ENCODE results near the gene YPEL2. TPM values are rescaled to one million over a fixed set of nuclear protein-coding genes. Genes with fewer than 3 reads are reported as not detected.

The YPEL2 gene
- total and polyA plus RNA-seq, 2 of the 13 experiments (the other 11 are each of a cell fraction or from before 2014, with no cell fraction given) = 8.5 to 21.1 TPM

DNA sequence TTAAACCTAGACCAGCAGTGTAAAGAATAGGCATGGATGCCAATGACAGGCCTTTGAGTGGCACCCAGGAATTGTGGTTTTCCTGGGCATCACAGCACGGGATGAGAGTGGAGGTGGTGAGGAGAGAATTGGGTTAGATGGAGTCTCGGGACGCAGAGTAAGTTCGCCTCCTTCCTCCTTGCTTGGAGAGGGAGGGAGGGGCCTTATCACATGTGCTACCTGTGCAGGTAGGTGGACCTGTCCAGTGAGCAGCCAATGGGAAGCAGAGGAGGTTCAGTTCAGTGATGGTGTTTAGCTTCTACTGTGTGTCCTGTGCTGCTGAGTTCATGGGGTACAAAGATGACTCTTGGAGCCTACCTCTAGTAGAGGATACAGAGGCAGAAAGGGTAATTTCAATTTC, 14.9 kb downstream of the YPEL2 start:
- ATAC-seq (no peak), DNase-seq (ENCODE audit: low spot score) (no peak), FAIRE-seq (no peak)
- intact Hi-C loops (cut with micrococcal nuclease; ENCODE audit: unreplicated experiment) = no loop called here
- in situ Hi-C loops (cut with HindIII; ENCODE audit: extremely low pct_ligation_motif_present, low pct_unique_long_range_greater_than_20kb) = no loop called here
- no peaks in the 10 kb centered on the region for H3K27me3 ChIP-seq (ENCODE audit: control insufficient read depth in 1 of 2, insufficient read depth in 2 of 2, low read length in 2 of 2)
- no peak overlapping the region for H2AFZ ChIP-seq (ENCODE audit: low read length)
- ChIA-PET CTCF (ENCODE audit: low intra/inter-chr PET ratio, low total read pairs) (no interaction called here), POLR2A (no interaction called here)
- H4K20me1 ChIP-seq (ENCODE audit: insufficient read depth, low read length) = peaks cover 27% of the 10 kb centered on the region
- WGBS (ENCODE audit: low lambda C conversion rate) = 96% methylated on average over 4 of the region's 4 CpGs
- H3K79me2 ChIP-seq (ENCODE audit: insufficient read depth, low read length) = peaks cover 51% of the 10 kb centered on the region
- H3K27ac ChIP-seq (ENCODE audit: extremely low read length, insufficient read depth, low read length) = no peak overlapping the region
- H3K4me1 ChIP-seq (ENCODE audit: insufficient read depth, low read length) = peaks cover 56% of the 10 kb centered on the region
- no peaks in the 10 kb centered on the region; a peak in 1 of 5 replicates for H3K36me3 ChIP-seq (replicated peaks in 1 of 2; ENCODE audit: control insufficient read depth in 1 of 2, insufficient read depth in 2 of 2, low read length in 2 of 2)
- no peak overlapping the region for H3K4me3 ChIP-seq (replicated peaks in 1 of 3; ENCODE audit: insufficient read depth in 1 of 3, low read depth in 2 of 3, low read length in 3 of 3)
- no peak overlapping the region for H3K9ac ChIP-seq (ENCODE audit: insufficient read depth, low read depth, low read length)
- H3K9me3 ChIP-seq (ENCODE audit: low read length) = no peaks in the 10 kb centered on the region
- no peak overlapping the region for H3K4me2 ChIP-seq (ENCODE audit: low read depth, low read length)
- no TSS peak for BruUV-seq (replicated peaks)
- no peak for TF ChIP-seq SP140L (CRISPR knock-in tag; IDR thresholded peaks at IDR 0.05; ENCODE audit: borderline replicate concordance)
- no peak for TF ChIP-seq ARNTL (CRISPR knock-in tag; IDR thresholded peaks at IDR 0.05)
- TF ChIP-seq, protein P1, sequence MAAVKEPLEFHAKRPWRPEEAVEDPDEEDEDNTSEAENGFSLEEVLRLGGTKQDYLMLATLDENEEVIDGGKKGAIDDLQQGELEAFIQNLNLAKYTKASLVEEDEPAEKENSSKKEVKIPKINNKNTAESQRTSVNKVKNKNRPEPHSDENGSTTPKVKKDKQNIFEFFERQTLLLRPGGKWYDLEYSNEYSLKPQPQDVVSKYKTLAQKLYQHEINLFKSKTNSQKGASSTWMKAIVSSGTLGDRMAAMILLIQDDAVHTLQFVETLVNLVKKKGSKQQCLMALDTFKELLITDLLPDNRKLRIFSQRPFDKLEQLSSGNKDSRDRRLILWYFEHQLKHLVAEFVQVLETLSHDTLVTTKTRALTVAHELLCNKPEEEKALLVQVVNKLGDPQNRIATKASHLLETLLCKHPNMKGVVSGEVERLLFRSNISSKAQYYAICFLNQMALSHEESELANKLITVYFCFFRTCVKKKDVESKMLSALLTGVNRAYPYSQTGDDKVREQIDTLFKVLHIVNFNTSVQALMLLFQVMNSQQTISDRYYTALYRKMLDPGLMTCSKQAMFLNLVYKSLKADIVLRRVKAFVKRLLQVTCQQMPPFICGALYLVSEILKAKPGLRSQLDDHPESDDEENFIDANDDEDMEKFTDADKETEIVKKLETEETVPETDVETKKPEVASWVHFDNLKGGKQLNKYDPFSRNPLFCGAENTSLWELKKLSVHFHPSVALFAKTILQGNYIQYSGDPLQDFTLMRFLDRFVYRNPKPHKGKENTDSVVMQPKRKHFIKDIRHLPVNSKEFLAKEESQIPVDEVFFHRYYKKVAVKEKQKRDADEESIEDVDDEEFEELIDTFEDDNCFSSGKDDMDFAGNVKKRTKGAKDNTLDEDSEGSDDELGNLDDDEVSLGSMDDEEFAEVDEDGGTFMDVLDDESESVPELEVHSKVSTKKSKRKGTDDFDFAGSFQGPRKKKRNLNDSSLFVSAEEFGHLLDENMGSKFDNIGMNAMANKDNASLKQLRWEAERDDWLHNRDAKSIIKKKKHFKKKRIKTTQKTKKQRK (IDR thresholded peaks at IDR 0.05; ENCODE audit: low read length) = no peak
- no peak for TF ChIP-seq ATM (IDR thresholded peaks at IDR 0.05; ENCODE audit: borderline replicate concordance)
- no peak for TF ChIP-seq POLR2AphosphoS2 (IDR thresholded peaks at IDR 0.05; ENCODE audit: low read depth, low read length)
- TF ChIP-seq CCAR2 (optimal IDR thresholded peaks at IDR 0.05; ENCODE audit: low read depth, low read length) = no peak
- no peak for TF ChIP-seq ZNF234 (CRISPR knock-in tag; conservative IDR thresholded peaks at IDR 0.05)
- no peak for TF ChIP-seq KMT2B (CRISPR knock-in tag; IDR thresholded peaks at IDR 0.05)
- TF ChIP-seq, protein P2, sequence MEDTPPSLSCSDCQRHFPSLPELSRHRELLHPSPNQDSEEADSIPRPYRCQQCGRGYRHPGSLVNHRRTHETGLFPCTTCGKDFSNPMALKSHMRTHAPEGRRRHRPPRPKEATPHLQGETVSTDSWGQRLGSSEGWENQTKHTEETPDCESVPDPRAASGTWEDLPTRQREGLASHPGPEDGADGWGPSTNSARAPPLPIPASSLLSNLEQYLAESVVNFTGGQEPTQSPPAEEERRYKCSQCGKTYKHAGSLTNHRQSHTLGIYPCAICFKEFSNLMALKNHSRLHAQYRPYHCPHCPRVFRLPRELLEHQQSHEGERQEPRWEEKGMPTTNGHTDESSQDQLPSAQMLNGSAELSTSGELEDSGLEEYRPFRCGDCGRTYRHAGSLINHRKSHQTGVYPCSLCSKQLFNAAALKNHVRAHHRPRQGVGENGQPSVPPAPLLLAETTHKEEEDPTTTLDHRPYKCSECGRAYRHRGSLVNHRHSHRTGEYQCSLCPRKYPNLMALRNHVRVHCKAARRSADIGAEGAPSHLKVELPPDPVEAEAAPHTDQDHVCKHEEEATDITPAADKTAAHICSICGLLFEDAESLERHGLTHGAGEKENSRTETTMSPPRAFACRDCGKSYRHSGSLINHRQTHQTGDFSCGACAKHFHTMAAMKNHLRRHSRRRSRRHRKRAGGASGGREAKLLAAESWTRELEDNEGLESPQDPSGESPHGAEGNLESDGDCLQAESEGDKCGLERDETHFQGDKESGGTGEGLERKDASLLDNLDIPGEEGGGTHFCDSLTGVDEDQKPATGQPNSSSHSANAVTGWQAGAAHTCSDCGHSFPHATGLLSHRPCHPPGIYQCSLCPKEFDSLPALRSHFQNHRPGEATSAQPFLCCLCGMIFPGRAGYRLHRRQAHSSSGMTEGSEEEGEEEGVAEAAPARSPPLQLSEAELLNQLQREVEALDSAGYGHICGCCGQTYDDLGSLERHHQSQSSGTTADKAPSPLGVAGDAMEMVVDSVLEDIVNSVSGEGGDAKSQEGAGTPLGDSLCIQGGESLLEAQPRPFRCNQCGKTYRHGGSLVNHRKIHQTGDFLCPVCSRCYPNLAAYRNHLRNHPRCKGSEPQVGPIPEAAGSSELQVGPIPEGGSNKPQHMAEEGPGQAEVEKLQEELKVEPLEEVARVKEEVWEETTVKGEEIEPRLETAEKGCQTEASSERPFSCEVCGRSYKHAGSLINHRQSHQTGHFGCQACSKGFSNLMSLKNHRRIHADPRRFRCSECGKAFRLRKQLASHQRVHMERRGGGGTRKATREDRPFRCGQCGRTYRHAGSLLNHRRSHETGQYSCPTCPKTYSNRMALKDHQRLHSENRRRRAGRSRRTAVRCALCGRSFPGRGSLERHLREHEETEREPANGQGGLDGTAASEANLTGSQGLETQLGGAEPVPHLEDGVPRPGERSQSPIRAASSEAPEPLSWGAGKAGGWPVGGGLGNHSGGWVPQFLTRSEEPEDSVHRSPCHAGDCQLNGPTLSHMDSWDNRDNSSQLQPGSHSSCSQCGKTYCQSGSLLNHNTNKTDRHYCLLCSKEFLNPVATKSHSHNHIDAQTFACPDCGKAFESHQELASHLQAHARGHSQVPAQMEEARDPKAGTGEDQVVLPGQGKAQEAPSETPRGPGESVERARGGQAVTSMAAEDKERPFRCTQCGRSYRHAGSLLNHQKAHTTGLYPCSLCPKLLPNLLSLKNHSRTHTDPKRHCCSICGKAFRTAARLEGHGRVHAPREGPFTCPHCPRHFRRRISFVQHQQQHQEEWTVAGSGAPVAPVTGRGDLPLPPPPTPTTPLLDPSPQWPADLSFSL (CRISPR knock-in tag; IDR thresholded peaks at IDR 0.05) = no peak
- TF ChIP-seq, protein P3, sequence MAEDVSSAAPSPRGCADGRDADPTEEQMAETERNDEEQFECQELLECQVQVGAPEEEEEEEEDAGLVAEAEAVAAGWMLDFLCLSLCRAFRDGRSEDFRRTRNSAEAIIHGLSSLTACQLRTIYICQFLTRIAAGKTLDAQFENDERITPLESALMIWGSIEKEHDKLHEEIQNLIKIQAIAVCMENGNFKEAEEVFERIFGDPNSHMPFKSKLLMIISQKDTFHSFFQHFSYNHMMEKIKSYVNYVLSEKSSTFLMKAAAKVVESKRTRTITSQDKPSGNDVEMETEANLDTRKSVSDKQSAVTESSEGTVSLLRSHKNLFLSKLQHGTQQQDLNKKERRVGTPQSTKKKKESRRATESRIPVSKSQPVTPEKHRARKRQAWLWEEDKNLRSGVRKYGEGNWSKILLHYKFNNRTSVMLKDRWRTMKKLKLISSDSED (CRISPR knock-in tag; IDR thresholded peaks at IDR 0.05) = no peak
- TF ChIP-seq, protein P4, sequence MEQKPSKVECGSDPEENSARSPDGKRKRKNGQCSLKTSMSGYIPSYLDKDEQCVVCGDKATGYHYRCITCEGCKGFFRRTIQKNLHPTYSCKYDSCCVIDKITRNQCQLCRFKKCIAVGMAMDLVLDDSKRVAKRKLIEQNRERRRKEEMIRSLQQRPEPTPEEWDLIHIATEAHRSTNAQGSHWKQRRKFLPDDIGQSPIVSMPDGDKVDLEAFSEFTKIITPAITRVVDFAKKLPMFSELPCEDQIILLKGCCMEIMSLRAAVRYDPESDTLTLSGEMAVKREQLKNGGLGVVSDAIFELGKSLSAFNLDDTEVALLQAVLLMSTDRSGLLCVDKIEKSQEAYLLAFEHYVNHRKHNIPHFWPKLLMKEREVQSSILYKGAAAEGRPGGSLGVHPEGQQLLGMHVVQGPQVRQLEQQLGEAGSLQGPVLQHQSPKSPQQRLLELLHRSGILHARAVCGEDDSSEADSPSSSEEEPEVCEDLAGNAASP (CRISPR knock-in tag; IDR thresholded peaks at IDR 0.05; ENCODE audit: borderline replicate concordance) = no peak
- TF ChIP-seq, protein P5, sequence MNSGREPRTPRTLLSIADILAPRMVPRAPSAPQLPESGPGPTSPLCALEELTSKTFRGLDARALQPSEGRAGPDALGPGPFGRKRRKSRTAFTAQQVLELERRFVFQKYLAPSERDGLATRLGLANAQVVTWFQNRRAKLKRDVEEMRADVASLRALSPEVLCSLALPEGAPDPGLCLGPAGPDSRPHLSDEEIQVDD (CRISPR knock-in tag; IDR thresholded peaks at IDR 0.05; ENCODE audit: borderline replicate concordance) = no peak
